HEK293 (cell line): ENCODE results near the gene SLC25A6.

Experiments
- CTCF ChIP-seq: fragments of 450-650 bp; formaldehyde crosslinking; IDR thresholded peaks from 2 replicates; pipeline ENCODE4 v1.5.1; 2016; ENCODE audit warnings: missing biosample characterization, missing genetic modification characterization
- GLI2 ChIP-seq: fragments of 450-650 bp; formaldehyde crosslinking; IDR thresholded peaks from 2 replicates; pipeline ENCODE4; 2017; ENCODE audit warnings: missing biosample characterization, missing genetic modification characterization, low read depth, borderline replicate concordance
- MYNN ChIP-seq: fragments of 450-650 bp; formaldehyde crosslinking; IDR thresholded peaks from 2 replicates; pipeline ENCODE4 v1.5.1; 2016; ENCODE audit warnings: missing biosample characterization, missing genetic modification characterization, borderline replicate concordance
- TCF7L2 ChIP-seq: IDR thresholded peaks from 2 replicates; pipeline ENCODE4 v1.6.1; 2011; ENCODE audit warnings: low read depth, mild to moderate bottlenecking, inconsistent platforms, low read length, moderate library complexity, borderline replicate concordance
- YY1 ChIP-seq: fragments of 450-650 bp; formaldehyde crosslinking; IDR thresholded peaks from 2 replicates; pipeline ENCODE4 v1.5.1; 2018; ENCODE audit warnings: missing biosample characterization, missing genetic modification characterization
- YY2 ChIP-seq: fragments of 450-650 bp; formaldehyde crosslinking; IDR thresholded peaks from 2 replicates; pipeline ENCODE4 v1.5.1; 2016; ENCODE audit warnings: missing biosample characterization, missing genetic modification characterization
- ZNF274 ChIP-seq, 2 experiments: fragments of 200-500 bp in 1 of 2; fragments of 450-650 bp in 1 of 2; sonication (Bioruptor generic) in 1 of 2; formaldehyde crosslinking in 1 of 2; IDR thresholded peaks; 2 replicates each; pipeline versions ENCODE4 v1.5.1 to v1.6.1; 2014 to 2016; ENCODE audit warnings: borderline replicate concordance in 1 of 2, inconsistent platforms in 1 of 2, low read length in 1 of 2, missing biosample characterization in 1 of 2, missing genetic modification characterization in 1 of 2
- ZNF350 ChIP-seq: fragments of 450-650 bp; formaldehyde crosslinking; IDR thresholded peaks from 2 replicates; pipeline ENCODE4 v1.5.0; 2017; ENCODE audit warnings: missing biosample characterization, mild to moderate bottlenecking, missing genetic modification characterization
- ZNF561 ChIP-seq: fragments of 450-650 bp; IDR thresholded peaks from 2 replicates; pipeline ENCODE4 v1.5.1; 2018; ENCODE audit warnings: missing biosample characterization, missing genetic modification characterization, borderline replicate concordance
- TF ChIP-seq, protein P1 (sequence below): fragments of 450-650 bp; formaldehyde crosslinking; IDR thresholded peaks from 2 replicates; pipeline ENCODE4 v1.5.1; 2017; ENCODE audit warnings: missing biosample characterization, missing genetic modification characterization
- TF ChIP-seq, protein P2 (sequence below): fragments of 450-650 bp; formaldehyde crosslinking; IDR thresholded peaks from 2 replicates; pipeline ENCODE4 v1.5.1; 2016; ENCODE audit warnings: missing biosample characterization, missing genetic modification characterization, low read depth

DNA sequence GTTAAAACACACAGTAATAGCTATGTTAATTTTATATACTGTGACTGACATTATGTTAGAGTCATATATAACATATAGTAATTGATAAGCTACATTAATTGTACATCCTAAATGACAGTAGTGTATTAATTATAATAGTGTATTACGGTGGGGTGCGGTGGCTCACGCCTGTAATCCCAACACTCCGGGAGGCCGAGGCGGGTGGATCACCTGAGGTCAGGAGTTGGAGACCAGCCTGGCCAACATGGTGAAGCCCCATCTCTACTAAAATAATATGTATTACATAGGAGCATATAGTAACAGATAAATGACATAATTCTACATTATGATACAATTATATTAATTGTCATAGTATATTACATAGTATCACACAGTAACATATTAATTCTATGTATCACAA is 48.6 kb upstream of the SLC25A6 start:
- no peak for TF ChIP-seq ZNF274 (IDR thresholded peaks at IDR 0.05; ENCODE audit: low read length)
- TF ChIP-seq ZNF274 (tag by site-specific recombination; IDR thresholded peaks at IDR 0.05; ENCODE audit: borderline replicate concordance): no peak
- TF ChIP-seq CTCF (tag by site-specific recombination): no peak
- TF ChIP-seq TCF7L2: no peak
- no peak for TF ChIP-seq YY1 (tag by site-specific recombination)
- TF ChIP-seq, protein P1, sequence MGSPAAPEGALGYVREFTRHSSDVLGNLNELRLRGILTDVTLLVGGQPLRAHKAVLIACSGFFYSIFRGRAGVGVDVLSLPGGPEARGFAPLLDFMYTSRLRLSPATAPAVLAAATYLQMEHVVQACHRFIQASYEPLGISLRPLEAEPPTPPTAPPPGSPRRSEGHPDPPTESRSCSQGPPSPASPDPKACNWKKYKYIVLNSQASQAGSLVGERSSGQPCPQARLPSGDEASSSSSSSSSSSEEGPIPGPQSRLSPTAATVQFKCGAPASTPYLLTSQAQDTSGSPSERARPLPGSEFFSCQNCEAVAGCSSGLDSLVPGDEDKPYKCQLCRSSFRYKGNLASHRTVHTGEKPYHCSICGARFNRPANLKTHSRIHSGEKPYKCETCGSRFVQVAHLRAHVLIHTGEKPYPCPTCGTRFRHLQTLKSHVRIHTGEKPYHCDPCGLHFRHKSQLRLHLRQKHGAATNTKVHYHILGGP (tag by site-specific recombination): no peak
- TF ChIP-seq YY2 (tag by site-specific recombination): no peak
- TF ChIP-seq MYNN (tag by site-specific recombination): no peak
- no peak for TF ChIP-seq ZNF561 (tag by site-specific recombination)
- TF ChIP-seq, protein P2, sequence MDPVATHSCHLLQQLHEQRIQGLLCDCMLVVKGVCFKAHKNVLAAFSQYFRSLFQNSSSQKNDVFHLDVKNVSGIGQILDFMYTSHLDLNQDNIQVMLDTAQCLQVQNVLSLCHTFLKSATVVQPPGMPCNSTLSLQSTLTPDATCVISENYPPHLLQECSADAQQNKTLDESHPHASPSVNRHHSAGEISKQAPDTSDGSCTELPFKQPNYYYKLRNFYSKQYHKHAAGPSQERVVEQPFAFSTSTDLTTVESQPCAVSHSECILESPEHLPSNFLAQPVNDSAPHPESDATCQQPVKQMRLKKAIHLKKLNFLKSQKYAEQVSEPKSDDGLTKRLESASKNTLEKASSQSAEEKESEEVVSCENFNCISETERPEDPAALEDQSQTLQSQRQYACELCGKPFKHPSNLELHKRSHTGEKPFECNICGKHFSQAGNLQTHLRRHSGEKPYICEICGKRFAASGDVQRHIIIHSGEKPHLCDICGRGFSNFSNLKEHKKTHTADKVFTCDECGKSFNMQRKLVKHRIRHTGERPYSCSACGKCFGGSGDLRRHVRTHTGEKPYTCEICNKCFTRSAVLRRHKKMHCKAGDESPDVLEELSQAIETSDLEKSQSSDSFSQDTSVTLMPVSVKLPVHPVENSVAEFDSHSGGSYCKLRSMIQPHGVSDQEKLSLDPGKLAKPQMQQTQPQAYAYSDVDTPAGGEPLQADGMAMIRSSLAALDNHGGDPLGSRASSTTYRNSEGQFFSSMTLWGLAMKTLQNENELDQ: no peak
- TF ChIP-seq ZNF350 (tag by site-specific recombination): no peak
- TF ChIP-seq GLI2 (tag by site-specific recombination): no peak
